NCI-H2227 (cell line): ENCODE measurements around the gene USP44.
"Not testable (repeated sequence)": the region's sequence is repeated elsewhere in the genome, so short reads cannot be mapped to it uniquely, and the experiment has no call there.

Experiments used
- DNase-seq: peaks from one replicate; lab custom pipeline; 2025; ENCODE audit not compliant: unreplicated experiment; lab: John Stamatoyannopoulos, UW

Gene USP44

GRCh38 chr12:95511977-95512376, 39.3 kb downstream of the USP44 start:
- DNase-seq, result no peak

GRCh38 chr12:95509300-95509699, 42.0 kb downstream of the USP44 start:
- no peak for DNase-seq

DNA sequence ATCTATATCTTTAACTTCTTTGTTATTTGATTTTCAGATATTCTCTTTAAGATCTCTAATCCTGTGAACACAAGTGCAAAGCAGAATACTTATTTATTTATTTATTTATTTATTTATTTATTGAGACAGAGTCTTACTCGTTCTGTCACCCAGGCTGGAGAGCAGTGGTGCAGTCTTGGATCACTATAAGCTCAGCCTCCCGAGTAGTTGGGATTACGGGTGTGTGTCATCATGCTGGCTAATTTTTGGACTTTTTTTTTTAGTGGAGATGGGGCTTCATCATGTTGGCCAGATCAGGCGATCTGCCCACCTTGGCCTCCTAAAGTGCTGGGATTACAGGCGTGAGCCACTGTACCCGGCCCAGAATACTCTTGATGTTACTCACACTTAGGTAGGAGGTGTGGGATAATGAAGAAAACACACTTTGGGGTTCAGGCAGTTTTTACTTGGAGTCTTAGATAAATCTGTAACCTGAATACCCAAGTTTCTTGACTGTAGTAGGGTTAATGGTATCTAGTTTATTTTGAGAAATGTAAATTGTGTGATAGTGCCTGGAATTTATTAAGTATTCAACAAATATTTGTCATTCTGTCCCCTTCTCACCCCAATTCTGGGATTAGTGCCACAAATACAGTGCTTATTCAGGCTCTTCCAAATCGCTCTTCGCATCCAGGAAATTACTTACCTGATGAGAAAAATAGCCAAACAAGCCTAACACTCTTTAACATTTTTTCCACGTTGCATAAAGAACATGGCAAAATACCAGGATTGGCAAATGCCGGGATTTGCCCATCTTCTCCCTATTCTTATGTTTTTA, 44.4 kb downstream of the USP44 start:
- DNase-seq, result no peak

GRCh38 chr12:95505039-95505438, 46.2 kb downstream of the USP44 start:
- DNase-seq, result no peak

DNA sequence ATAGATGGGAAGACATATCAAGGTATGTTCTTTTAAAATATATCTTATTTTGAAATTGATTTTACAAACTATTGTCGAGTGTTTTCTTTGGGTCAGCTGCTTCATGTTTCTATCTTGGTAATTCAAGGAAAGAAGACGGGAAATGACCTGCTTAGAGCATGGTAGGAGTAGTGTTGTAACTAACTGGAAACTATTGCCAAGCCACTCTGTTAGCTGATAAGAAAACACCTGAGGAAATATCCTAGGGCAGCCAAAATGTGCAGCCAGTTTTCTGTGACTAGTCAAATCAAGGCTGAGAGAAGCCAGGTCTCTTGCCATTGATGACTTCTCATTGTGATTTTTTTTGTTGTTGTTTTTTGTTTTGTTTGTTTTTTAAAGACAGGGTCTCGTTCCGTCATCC, 47.1 kb downstream of the USP44 start:
- DNase-seq, result no peak

DNA sequence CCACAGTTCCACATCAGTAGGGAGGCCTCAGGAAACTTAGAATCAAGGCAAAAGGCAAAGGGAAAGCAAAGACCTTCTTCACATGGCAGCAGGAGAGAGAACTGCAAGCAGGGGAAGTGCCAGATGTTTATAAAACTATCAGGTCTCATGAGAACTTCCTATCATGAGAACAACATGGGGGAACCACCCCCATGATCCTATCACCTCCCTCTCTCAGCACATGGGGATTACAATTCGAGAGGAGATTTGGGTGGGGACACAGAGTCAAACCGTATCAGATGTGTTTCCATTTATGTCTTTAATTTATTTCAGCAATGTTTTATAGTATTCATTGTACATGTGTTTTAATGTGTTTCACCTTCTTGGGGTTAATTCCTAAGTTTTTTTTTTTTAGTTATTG, 51.5 kb downstream of the USP44 start:
- DNase-seq, result no peak

DNA sequence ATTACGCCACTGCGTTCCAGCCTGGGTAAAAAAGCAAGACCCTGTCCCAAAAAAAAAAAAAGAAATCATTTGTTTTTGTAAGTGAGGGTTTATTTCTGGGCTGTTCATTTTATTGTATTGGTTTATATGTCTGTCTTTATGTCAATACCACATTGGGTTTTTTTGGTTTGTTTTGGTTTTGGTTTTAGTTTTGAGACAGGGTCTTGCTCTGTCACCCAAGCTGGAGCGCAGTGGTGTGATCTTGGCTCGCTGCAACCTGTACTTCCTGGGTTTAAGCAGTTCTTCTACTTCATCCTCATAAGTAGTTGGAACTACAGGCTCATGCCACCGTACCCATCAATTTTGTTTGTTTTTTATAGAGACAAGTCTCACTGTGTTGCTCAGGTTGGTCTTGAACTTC, 52.3 kb downstream of the USP44 start:
- DNase-seq, result no peak

GRCh38 chr12:95497031-95497430, 54.2 kb downstream of the USP44 start:
- no peak for DNase-seq

DNA sequence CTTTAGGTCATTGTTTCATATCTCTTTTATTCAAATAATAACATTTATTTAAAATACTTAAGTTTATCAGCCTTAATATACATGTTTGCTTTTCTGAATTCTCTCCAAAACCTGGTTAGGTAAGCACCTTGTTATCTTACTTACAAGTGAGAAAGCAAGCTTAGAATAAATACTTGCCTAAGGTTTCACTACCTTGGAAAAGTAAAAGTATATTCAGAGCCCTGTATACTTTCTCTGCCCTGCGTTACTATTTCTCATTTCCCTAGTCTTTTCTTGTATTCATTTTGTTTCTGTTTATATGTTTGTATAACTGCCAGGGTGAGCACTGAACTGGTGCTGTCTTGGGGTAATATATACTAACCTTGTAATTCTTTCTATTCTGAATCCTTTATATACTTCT, 55.8 kb downstream of the USP44 start:
- no peak for DNase-seq

DNA sequence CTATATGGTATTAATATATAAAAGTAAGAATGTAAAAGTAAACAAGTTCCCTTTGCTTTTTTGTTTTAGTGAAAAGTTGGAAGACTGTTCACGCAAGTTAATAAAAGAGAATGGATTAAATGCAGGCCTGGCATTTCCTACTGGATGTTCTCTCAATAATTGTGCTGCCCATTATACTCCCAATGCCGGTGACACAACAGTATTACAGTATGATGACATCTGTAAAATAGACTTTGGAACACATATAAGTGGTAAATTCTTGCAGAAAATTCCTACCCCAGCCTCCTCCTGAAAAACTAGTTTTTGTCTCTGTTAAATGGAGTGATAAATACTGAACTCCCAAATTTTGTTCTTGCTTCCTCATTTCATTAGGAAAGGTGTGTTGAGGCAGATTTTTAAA, 56.4 kb downstream of the USP44 start:
- DNase-seq, result no peak

GRCh38 chr12:95492462-95492861, 58.8 kb downstream of the USP44 start:
- DNase-seq, result no peak

- DNase-seq, result no peak
Measured at GRCh38 chr12:95487024-95487423, 64.3 kb downstream of the USP44 start.

DNA sequence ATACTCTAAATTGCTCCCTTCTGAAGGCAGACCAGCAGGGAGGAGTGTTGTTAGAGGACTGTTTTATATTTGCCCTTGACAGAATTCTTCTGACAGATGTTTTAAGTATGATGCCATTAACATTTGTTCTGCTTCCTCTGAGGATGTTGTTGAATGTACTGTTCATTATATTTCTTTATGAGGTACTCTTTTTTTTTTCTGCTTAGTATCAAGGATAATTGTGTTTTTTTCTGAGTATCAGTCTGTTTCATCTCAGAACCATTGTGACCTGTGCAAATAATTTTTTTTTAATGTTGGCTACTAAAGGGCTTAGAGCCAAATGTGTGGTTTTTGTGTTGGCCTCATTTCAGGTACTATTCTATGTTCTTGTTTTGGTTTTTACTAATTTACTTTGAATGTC, 66.8 kb downstream of the USP44 start:
- no peak for DNase-seq

DNA sequence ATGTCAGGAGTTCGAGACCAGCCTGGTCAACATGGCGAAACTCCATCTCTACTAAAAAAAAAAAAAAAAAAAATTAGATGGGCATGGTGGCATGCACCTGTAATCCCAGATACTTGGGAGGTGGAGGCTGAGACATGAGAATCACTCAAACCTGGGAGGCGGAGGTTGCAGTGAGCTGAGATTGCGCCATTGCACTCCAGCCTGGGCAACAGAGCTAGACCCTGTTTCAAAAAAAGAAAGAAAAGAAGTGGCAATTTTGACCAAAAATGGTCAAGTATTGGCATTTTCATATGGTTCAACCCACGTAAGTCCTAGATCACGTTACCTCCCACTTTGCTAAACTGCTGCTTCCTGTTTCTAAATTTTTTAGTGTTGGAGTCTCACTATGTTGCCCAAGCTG, 68.7 kb downstream of the USP44 start:
- DNase-seq, result not testable (repeated sequence)

- no peak for DNase-seq
Measured at GRCh38 chr12:95481888-95482287, 69.4 kb downstream of the USP44 start.

- no peak for DNase-seq
Measured at GRCh38 chr12:95481072-95481471, 70.2 kb downstream of the USP44 start.

DNA sequence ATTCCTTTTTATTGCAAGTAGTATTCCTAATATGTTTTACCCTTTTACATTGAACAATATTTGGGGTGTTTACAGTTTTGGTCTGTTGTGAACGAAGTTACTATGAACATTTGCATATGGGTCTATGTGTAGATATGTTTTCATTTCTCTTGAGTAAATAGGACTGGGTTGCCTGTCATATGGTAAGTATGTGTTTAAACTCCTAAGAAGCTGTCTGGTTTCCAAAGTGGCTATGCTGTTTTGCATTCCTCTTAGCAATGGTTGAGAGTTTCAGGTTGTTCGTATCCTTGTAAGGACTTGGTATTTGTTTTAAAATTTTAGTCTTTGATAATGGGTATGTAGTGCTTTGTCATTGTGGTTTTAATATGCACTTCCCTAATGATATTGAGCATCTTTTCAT, 71.0 kb downstream of the USP44 start:
- DNase-seq, result no peak

GRCh38 chr12:95474660-95474958, 76.7 kb downstream of the USP44 start:
- no peak for DNase-seq

GRCh38 chr12:95473884-95474659, 77.2 kb downstream of the USP44 start, which contains the start of gene METAP2:
Gene METAP2, plus strand, starts transcription at chr12:95474152. Its CDS starts 28 bp downstream, at chr12:95474180.
- peak; percentile 96 for DNase-seq

- peak; percentile 30 for DNase-seq
Measured at GRCh38 chr12:95473231-95473883, 77.9 kb downstream of the USP44 start.

DNA sequence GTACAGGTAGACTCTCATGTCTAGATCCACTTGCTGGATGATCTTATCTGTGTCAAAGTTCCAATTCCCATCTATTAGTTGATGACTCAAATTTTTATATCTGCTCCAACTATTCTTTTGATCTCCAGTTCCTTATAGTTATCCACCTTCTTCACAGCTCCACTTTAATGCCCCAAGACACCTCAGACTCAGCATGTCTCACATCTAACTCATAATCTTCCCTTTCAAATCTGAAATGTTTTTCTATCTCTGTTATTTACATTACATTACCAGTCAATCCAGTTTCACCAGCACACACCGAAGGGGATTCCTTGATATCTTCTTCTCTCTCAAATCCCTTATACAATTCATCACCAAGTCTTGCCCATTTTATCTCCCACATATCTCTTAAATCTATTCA, 81.0 kb downstream of the USP44 start:
- no peak for DNase-seq
